Measurements from ENCODE around the gene PRSS2. TPM values are rescaled to one million over a fixed set of nuclear protein-coding genes. Genes with fewer than 3 reads are reported as not detected.

PRSS2 gene
- total RNA-seq, 1 experiment from 2014 or later = 27.6 TPM

GRCh38 chr7:142807855-142808460, 37.2 kb downstream of the PRSS2 start (continued):
- TF ChIP-seq CDX4 (CRISPR knock-in tag; IDR thresholded peaks at IDR 0.05; ENCODE audit: borderline replicate concordance) (no peak), ZNF425 (CRISPR knock-in tag; conservative IDR thresholded peaks at IDR 0.05) (no peak), GRHL2 (CRISPR knock-in tag; IDR thresholded peaks at IDR 0.05; ENCODE audit: insufficient replicate concordance, severe bottlenecking) (no peak), ZNF219 (CRISPR knock-in tag; IDR thresholded peaks at IDR 0.05; ENCODE audit: borderline replicate concordance) (no peak), NFE2L1 (CRISPR knock-in tag; IDR thresholded peaks at IDR 0.05) (no peak)
- TF ChIP-seq, protein P1, sequence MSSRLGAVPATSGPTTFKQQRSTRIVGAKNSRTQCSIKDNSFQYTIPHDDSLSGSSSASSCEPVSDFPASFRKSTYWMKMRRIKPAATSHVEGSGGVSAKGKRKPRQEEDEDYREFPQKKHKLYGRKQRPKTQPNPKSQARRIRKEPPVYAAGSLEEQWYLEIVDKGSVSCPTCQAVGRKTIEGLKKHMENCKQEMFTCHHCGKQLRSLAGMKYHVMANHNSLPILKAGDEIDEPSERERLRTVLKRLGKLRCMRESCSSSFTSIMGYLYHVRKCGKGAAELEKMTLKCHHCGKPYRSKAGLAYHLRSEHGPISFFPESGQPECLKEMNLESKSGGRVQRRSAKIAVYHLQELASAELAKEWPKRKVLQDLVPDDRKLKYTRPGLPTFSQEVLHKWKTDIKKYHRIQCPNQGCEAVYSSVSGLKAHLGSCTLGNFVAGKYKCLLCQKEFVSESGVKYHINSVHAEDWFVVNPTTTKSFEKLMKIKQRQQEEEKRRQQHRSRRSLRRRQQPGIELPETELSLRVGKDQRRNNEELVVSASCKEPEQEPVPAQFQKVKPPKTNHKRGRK (CRISPR knock-in tag; IDR thresholded peaks at IDR 0.05; ENCODE audit: borderline replicate concordance) = no peak

DNA sequence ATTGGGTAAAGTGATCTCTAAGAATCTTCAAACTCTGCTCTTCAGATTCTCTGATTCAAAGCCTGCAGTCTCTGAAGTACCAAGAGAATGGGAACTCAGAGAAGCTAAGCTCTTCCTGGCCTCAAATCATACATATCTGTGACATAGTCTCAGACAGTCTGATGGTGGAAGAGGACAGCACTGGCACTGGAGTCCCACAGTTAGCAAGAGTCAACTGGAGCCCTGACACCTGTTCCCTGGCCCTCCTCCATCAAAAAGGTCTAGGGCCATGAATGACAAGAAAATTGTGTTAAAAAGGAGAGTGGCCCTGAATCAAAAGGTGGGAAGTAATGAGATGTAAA, 37.7 kb downstream of the PRSS2 start:
- peaks cover 18% of the 10 kb centered on the region for H3K27me3 Mint-ChIP-seq (ENCODE audit: low read depth)
- POLR2A ChIA-PET = interaction anchor here (1.0 kb wide), 1 partner anchor 10 kb away, joined by 5 read pairs; no protein-coding TSS in a partner anchor
- no peak for ATAC-seq
- peaks cover 51% of the 10 kb centered on the region for H3K4me1 Mint-ChIP-seq
- no peak for DNase-seq (ENCODE audit: low spot score)
- no peaks in the 10 kb centered on the region for H3K9me3 Mint-ChIP-seq
- no peaks in the 10 kb centered on the region for H3K36me3 Mint-ChIP-seq
- no peak overlapping the region for H3K27ac Mint-ChIP-seq
- no peak overlapping the region for H3K4me3 Mint-ChIP-seq
- CTCF ChIA-PET = interaction anchor here (0.8 to 2.3 kb wide), 6 partner anchors 9 to 470 kb away, joined by 3 to 15 read pairs (median 6); no protein-coding TSS in a partner anchor
- TF ChIP-seq CREM (CRISPR knock-in tag; IDR thresholded peaks at IDR 0.05) (no peak), RORB (CRISPR knock-in tag; IDR thresholded peaks at IDR 0.05) (no peak), SMAD4 (CRISPR knock-in tag; IDR thresholded peaks at IDR 0.05) (no peak), GRHL2 (CRISPR knock-in tag; IDR thresholded peaks at IDR 0.05; ENCODE audit: insufficient replicate concordance, severe bottlenecking) (no peak), ATF6 (CRISPR knock-in tag; IDR thresholded peaks at IDR 0.05) (no peak), ATF1 (CRISPR knock-in tag; IDR thresholded peaks at IDR 0.05) (no peak), JAZF1 (CRISPR knock-in tag; IDR thresholded peaks at IDR 0.05) (no peak), IRF2 (CRISPR knock-in tag; IDR thresholded peaks at IDR 0.05; ENCODE audit: borderline replicate concordance, low read depth) (no peak), E2F1 (CRISPR knock-in tag; IDR thresholded peaks at IDR 0.05) (no peak), EMX1 (CRISPR knock-in tag; IDR thresholded peaks at IDR 0.05) (no peak), GABPB1 (CRISPR knock-in tag; IDR thresholded peaks at IDR 0.05) (no peak), TCF7 (CRISPR knock-in tag; IDR thresholded peaks at IDR 0.05; ENCODE audit: low read depth) (no peak)
- TF ChIP-seq, protein P2, sequence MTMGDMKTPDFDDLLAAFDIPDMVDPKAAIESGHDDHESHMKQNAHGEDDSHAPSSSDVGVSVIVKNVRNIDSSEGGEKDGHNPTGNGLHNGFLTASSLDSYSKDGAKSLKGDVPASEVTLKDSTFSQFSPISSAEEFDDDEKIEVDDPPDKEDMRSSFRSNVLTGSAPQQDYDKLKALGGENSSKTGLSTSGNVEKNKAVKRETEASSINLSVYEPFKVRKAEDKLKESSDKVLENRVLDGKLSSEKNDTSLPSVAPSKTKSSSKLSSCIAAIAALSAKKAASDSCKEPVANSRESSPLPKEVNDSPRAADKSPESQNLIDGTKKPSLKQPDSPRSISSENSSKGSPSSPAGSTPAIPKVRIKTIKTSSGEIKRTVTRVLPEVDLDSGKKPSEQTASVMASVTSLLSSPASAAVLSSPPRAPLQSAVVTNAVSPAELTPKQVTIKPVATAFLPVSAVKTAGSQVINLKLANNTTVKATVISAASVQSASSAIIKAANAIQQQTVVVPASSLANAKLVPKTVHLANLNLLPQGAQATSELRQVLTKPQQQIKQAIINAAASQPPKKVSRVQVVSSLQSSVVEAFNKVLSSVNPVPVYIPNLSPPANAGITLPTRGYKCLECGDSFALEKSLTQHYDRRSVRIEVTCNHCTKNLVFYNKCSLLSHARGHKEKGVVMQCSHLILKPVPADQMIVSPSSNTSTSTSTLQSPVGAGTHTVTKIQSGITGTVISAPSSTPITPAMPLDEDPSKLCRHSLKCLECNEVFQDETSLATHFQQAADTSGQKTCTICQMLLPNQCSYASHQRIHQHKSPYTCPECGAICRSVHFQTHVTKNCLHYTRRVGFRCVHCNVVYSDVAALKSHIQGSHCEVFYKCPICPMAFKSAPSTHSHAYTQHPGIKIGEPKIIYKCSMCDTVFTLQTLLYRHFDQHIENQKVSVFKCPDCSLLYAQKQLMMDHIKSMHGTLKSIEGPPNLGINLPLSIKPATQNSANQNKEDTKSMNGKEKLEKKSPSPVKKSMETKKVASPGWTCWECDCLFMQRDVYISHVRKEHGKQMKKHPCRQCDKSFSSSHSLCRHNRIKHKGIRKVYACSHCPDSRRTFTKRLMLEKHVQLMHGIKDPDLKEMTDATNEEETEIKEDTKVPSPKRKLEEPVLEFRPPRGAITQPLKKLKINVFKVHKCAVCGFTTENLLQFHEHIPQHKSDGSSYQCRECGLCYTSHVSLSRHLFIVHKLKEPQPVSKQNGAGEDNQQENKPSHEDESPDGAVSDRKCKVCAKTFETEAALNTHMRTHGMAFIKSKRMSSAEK (CRISPR knock-in tag; IDR thresholded peaks at IDR 0.05; ENCODE audit: borderline replicate concordance) = no peak
- TF ChIP-seq, protein P3, sequence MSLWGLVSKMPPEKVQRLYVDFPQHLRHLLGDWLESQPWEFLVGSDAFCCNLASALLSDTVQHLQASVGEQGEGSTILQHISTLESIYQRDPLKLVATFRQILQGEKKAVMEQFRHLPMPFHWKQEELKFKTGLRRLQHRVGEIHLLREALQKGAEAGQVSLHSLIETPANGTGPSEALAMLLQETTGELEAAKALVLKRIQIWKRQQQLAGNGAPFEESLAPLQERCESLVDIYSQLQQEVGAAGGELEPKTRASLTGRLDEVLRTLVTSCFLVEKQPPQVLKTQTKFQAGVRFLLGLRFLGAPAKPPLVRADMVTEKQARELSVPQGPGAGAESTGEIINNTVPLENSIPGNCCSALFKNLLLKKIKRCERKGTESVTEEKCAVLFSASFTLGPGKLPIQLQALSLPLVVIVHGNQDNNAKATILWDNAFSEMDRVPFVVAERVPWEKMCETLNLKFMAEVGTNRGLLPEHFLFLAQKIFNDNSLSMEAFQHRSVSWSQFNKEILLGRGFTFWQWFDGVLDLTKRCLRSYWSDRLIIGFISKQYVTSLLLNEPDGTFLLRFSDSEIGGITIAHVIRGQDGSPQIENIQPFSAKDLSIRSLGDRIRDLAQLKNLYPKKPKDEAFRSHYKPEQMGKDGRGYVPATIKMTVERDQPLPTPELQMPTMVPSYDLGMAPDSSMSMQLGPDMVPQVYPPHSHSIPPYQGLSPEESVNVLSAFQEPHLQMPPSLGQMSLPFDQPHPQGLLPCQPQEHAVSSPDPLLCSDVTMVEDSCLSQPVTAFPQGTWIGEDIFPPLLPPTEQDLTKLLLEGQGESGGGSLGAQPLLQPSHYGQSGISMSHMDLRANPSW (CRISPR knock-in tag; conservative IDR thresholded peaks at IDR 0.05; ENCODE audit: low read depth) = no peak
- TF ChIP-seq, protein P4, sequence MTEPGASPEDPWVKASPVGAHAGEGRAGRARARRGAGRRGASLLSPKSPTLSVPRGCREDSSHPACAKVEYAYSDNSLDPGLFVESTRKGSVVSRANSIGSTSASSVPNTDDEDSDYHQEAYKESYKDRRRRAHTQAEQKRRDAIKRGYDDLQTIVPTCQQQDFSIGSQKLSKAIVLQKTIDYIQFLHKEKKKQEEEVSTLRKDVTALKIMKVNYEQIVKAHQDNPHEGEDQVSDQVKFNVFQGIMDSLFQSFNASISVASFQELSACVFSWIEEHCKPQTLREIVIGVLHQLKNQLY (CRISPR knock-in tag; IDR thresholded peaks at IDR 0.05) = no peak
